ENCODE data around the gene HBA1. TPM values are rescaled to one million over a fixed set of nuclear protein-coding genes. Genes with fewer than 3 reads are reported as not detected.

Gene HBA1
- total RNA-seq, 2 donors from 2014 or later: 1.1 TPM; not detected in 1

DNA sequence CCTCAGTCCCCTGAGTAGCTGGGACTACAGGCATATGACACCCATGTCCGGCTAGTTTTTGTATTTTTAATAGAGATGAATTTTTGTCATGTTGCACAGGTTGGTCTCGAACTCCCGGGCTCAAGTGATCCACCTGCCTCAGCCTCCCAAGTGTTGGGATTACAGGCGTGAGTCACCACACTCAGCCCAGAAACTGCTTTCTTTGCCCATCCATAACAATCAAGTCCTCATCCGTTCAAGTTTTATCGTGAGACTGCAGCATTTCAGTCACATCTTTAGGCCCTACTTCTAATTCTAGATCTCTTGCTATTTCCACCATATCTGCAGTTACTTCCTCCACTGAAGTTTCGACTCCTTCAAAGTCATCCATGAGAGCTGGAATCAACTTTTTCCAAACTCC is 44.4 kb upstream of the HBA1 start:
- Histone ChIP-seq H3K27me3 (ENCODE audit: control insufficient read depth, insufficient read depth, low read length, poor library complexity, severe bottlenecking) (no peaks in the 10 kb centered on the region), H3K36me3 (ENCODE audit: control insufficient read depth, insufficient read depth, low read length) (no peaks in the 10 kb centered on the region), H3K4me3 (ENCODE audit: low read length) (no peak overlapping the region), H3K27ac (ENCODE audit: low read depth, low read length) (no peak overlapping the region), H3K9me3 (ENCODE audit: control insufficient read depth, low read length) (no peaks in the 10 kb centered on the region), H3K9ac (ENCODE audit: extremely low read depth, low read length, poor library complexity, severe bottlenecking) (no peak overlapping the region), H3K4me1 (ENCODE audit: control insufficient read depth, insufficient read depth, low read length) (no peaks in the 10 kb centered on the region)
- TF ChIP-seq, protein P1, sequence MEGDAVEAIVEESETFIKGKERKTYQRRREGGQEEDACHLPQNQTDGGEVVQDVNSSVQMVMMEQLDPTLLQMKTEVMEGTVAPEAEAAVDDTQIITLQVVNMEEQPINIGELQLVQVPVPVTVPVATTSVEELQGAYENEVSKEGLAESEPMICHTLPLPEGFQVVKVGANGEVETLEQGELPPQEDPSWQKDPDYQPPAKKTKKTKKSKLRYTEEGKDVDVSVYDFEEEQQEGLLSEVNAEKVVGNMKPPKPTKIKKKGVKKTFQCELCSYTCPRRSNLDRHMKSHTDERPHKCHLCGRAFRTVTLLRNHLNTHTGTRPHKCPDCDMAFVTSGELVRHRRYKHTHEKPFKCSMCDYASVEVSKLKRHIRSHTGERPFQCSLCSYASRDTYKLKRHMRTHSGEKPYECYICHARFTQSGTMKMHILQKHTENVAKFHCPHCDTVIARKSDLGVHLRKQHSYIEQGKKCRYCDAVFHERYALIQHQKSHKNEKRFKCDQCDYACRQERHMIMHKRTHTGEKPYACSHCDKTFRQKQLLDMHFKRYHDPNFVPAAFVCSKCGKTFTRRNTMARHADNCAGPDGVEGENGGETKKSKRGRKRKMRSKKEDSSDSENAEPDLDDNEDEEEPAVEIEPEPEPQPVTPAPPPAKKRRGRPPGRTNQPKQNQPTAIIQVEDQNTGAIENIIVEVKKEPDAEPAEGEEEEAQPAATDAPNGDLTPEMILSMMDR (conservative IDR thresholded peaks at IDR 0.05): no peak
- H3K4me3 Mint-ChIP-seq: no peak overlapping the region
- no peaks in the 10 kb centered on the region for H3K27me3 Mint-ChIP-seq (ENCODE audit: insufficient read depth)
- DNase-seq: no peak
- H3K9me3 Mint-ChIP-seq: no peaks in the 10 kb centered on the region
- no peaks in the 10 kb centered on the region for H3K4me1 Mint-ChIP-seq
- WGBS, 2 experiments (ENCODE audit: insufficient coverage in 1 of 2, insufficient read length in 1 of 2): 93% methylated on average over 7 of the region's 7 CpGs
- H3K27ac Mint-ChIP-seq: no peak overlapping the region
- H3K36me3 Mint-ChIP-seq (ENCODE audit: low read depth): peaks cover 13% of the 10 kb centered on the region

DNA sequence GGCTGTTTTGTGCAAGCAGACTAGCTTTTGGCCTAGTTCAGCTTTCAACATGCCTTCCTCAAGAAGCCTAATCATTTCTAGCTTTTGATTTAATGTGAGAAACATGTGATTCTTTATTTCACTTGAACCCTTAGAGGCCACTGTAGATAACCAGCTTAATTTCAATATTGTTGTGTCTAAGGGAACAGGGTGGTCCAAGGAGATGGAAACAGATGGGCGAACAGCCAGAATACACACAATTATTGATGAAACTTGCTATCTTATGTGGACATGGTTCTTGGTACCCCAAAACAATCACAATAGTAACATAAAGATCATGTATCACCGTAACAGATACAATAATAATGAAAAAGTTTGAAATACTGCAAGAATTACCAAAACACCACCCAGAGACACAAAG is 42.8 kb upstream of the HBA1 start:
- Histone ChIP-seq H3K36me3 (ENCODE audit: control insufficient read depth, insufficient read depth, low read length) (no peaks in the 10 kb centered on the region), H3K4me1 (ENCODE audit: control insufficient read depth, insufficient read depth, low read length) (no peaks in the 10 kb centered on the region), H3K4me3 (ENCODE audit: low read length) (no peak overlapping the region), H3K9me3 (ENCODE audit: control insufficient read depth, low read length) (no peaks in the 10 kb centered on the region), H3K9ac (ENCODE audit: extremely low read depth, low read length, poor library complexity, severe bottlenecking) (no peak overlapping the region), H3K27me3 (ENCODE audit: control insufficient read depth, insufficient read depth, low read length, poor library complexity, severe bottlenecking) (no peaks in the 10 kb centered on the region), H3K27ac (ENCODE audit: low read depth, low read length) (no peak overlapping the region)
- Mint-ChIP-seq H3K4me1 (no peaks in the 10 kb centered on the region), H3K4me3 (no peak overlapping the region), H3K36me3 (ENCODE audit: low read depth) (peaks cover 13% of the 10 kb centered on the region), H3K27me3 (ENCODE audit: insufficient read depth) (no peaks in the 10 kb centered on the region), H3K27ac (no peak overlapping the region), H3K9me3 (no peaks in the 10 kb centered on the region)
- WGBS, 2 experiments (ENCODE audit: insufficient coverage in 1 of 2, insufficient read length in 1 of 2): 92% methylated on average over 2 of the region's 2 CpGs; no CpG with 5 or more reads in 1 of the 2 experiments
- TF ChIP-seq, protein P1 (conservative IDR thresholded peaks at IDR 0.05): no peak
- no peak for DNase-seq

DNA sequence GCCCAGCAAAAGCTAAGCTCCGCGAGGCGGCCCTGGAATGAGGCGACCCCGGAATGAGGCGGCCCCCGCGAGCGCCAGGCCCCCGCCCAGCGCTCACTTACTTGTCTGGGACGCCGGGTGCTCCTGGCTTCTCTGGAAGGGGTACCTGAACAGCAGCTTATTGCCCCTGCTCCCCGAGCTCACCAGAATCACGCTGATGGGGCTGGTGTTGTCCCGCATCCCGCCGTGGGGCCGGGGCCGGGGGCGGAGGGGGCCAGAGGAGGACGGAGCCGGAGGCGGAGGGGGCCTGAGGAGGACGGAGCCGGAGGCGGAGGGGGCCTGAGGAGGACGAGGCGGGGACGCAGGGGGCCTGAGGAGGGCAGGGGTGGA is 38.4 kb upstream of the HBA1 start:
- WGBS, 2 experiments (ENCODE audit: insufficient coverage in 1 of 2, insufficient read length in 1 of 2): 6 to 12% methylated on average over 5 to 20 of the region's 30 CpGs
- H3K27ac Mint-ChIP-seq: peak overlapping the region; percentile 87

More for the DNA sequence above, 38.4 kb upstream of the HBA1 start:
- no peaks in the 10 kb centered on the region for H3K4me1 Mint-ChIP-seq
- H3K27me3 ChIP-seq (ENCODE audit: control insufficient read depth, insufficient read depth, low read length, poor library complexity, severe bottlenecking): no peaks in the 10 kb centered on the region
- H3K9ac ChIP-seq (ENCODE audit: extremely low read depth, low read length, poor library complexity, severe bottlenecking): peak overlapping the region; percentile 57
- peak overlapping the region; percentile 83 for H3K4me3 Mint-ChIP-seq
- H3K36me3 ChIP-seq (ENCODE audit: control insufficient read depth, insufficient read depth, low read length): no peaks in the 10 kb centered on the region
- no peaks in the 10 kb centered on the region for H3K9me3 Mint-ChIP-seq
- H3K9me3 ChIP-seq (ENCODE audit: control insufficient read depth, low read length): no peaks in the 10 kb centered on the region
- peak overlapping the region; percentile 78 for H3K4me3 ChIP-seq (ENCODE audit: low read length)
- peak overlapping the region; percentile 84 for H3K27ac ChIP-seq (ENCODE audit: low read depth, low read length)
- H3K27me3 Mint-ChIP-seq (ENCODE audit: insufficient read depth): peaks cover 12% of the 10 kb centered on the region
- no peaks in the 10 kb centered on the region for H3K4me1 ChIP-seq (ENCODE audit: control insufficient read depth, insufficient read depth, low read length)
- peak; percentile 72 for DNase-seq
- TF ChIP-seq, protein P1 (conservative IDR thresholded peaks at IDR 0.05): no peak
- H3K36me3 Mint-ChIP-seq (ENCODE audit: low read depth): peaks cover 4% of the 10 kb centered on the region
